HG03045 (cell line): ENCODE data around the gene PPP2R5D.
"Not testable (repeated sequence)": the region's sequence is repeated elsewhere in the genome, so short reads cannot be mapped to it uniquely, and the experiment has no call there.

Experiments
- ATAC-seq: cut with Tn5 transposase; IDR thresholded peaks from one replicate; pipeline ENCODE4 v1.9.1; 2021; ENCODE audit warnings: mild to moderate bottlenecking, moderate library complexity; ENCODE audit not compliant: unreplicated experiment

The PPP2R5D gene

GRCh38 chr6:42984001-42984923 lies at the start of gene PPP2R5D:
Gene PPP2R5D, plus strand, starts transcription at chr6:42984570. Its CDS starts 108 bp downstream, at chr6:42984678.
- peak; percentile 91 for ATAC-seq

GRCh38 chr6:42935322-42935721 lies 49.0 kb upstream of the PPP2R5D start:
- ATAC-seq = no peak

GRCh38 chr6:42936398-42936797 lies 48.0 kb upstream of the PPP2R5D start:
- no peak for ATAC-seq

- ATAC-seq = no peak
These were observed 46.6 kb upstream of the PPP2R5D start for GRCh38 chr6:42937548-42938427.

GRCh38 chr6:42938428-42938796 lies 46.0 kb upstream of the PPP2R5D start:
- ATAC-seq = no peak

- no peak for ATAC-seq
These were observed 45.2 kb upstream of the PPP2R5D start for GRCh38 chr6:42938987-42939809.

GRCh38 chr6:42939810-42940167 lies 44.6 kb upstream of the PPP2R5D start:
- no peak for ATAC-seq

- ATAC-seq = no peak
These were observed 43.8 kb upstream of the PPP2R5D start for GRCh38 chr6:42940493-42941045.

- not testable (repeated sequence) for ATAC-seq
These were observed 43.0 kb upstream of the PPP2R5D start for GRCh38 chr6:42941356-42941755.

GRCh38 chr6:42942444-42942843 lies 41.9 kb upstream of the PPP2R5D start:
- no peak for ATAC-seq

- no peak for ATAC-seq
These were observed 36.4 kb upstream of the PPP2R5D start for GRCh38 chr6:42947950-42948349.

GRCh38 chr6:42952389-42952788 lies 32.0 kb upstream of the PPP2R5D start:
- no peak for ATAC-seq

- ATAC-seq = not testable (repeated sequence)
These were observed 30.0 kb upstream of the PPP2R5D start for GRCh38 chr6:42954405-42954804.

- no peak for ATAC-seq
These were observed 26.2 kb upstream of the PPP2R5D start for GRCh38 chr6:42958125-42958524.

GRCh38 chr6:42959917-42960242 lies 24.5 kb upstream of the PPP2R5D start:
- ATAC-seq = no peak

- no peak for ATAC-seq
These were observed 23.9 kb upstream of the PPP2R5D start, which contains the start of gene GNMT for GRCh38 chr6:42960243-42961019. Gene GNMT, plus strand, starts transcription at chr6:42960754. Its CDS starts 14 bp downstream, at chr6:42960768.

- no peak for ATAC-seq
These were observed 23.3 kb upstream of the PPP2R5D start for GRCh38 chr6:42961020-42961470.

GRCh38 chr6:42962096-42962495 lies 22.3 kb upstream of the PPP2R5D start:
- no peak for ATAC-seq

- no peak for ATAC-seq
These were observed 21.7 kb upstream of the PPP2R5D start for GRCh38 chr6:42962502-42963178.
